OCI-LY1 (cell line): Measurements from ENCODE around the gene ABCB9.

Source experiments
- H2AFZ ChIP-seq: fragments of 200-600 bp; sonication (generic), shearing (Covaris generic); 2 replicates; pipeline ENCODE4 v1.6.0; 2014; ENCODE audit warnings: antibody characterized with exemption, mild to moderate bottlenecking, low read length
- H3F3A ChIP-seq: fragments of 200-600 bp; sonication (generic), shearing (Covaris generic); 2 replicates; pipeline ENCODE4 v1.6.0; 2014; ENCODE audit warnings: mild to moderate bottlenecking, antibody characterized with exemption, low read length, moderate library complexity; ENCODE audit not compliant: insufficient read depth
- H3K27ac ChIP-seq: fragments of 200-600 bp; sonication (generic); 2 replicates; pipeline ENCODE4 v1.5.1; 2014; ENCODE audit warnings: low read length, mixed run types, mild to moderate bottlenecking, low read depth; ENCODE audit not compliant: poor library complexity, severe bottlenecking
- H3K27me3 ChIP-seq: fragments of 200-600 bp; sonication (generic); 2 replicates; pipeline ENCODE4 v1.6.0; 2014; ENCODE audit warnings: antibody characterized with exemption, mild to moderate bottlenecking, low read length, moderate library complexity; ENCODE audit not compliant: insufficient read depth
- H3K36me3 ChIP-seq: fragments of 200-600 bp; sonication (generic); 2 replicates; pipeline ENCODE4 v1.6.1; 2014; ENCODE audit warnings: mild to moderate bottlenecking, antibody characterized with exemption, low read length, moderate library complexity, mixed read lengths; ENCODE audit not compliant: insufficient read depth
- H3K4me1 ChIP-seq: fragments of 200-600 bp; sonication (generic); 2 replicates; pipeline ENCODE4 v1.5.1; 2014; ENCODE audit warnings: mild to moderate bottlenecking, low read length, moderate library complexity; ENCODE audit not compliant: insufficient read depth, severe bottlenecking
- H3K4me2 ChIP-seq: fragments of 200-600 bp; sonication (generic), shearing (Covaris generic); 2 replicates; pipeline ENCODE4 v1.6.1; 2014; ENCODE audit warnings: low read length
- H3K4me3 ChIP-seq: fragments of 200-600 bp; sonication (generic); 2 replicates; pipeline ENCODE4 v1.5.1; 2014; ENCODE audit warnings: low read length, low read depth, mild to moderate bottlenecking, mixed read lengths; ENCODE audit not compliant: poor library complexity, severe bottlenecking
- H3K79me2 ChIP-seq: fragments of 200-600 bp; shearing (Covaris generic); 2 replicates; pipeline ENCODE4 v1.6.1; 2016; ENCODE audit warnings: mixed run types, low read length, mixed read lengths; ENCODE audit not compliant: insufficient read depth
- H3K9ac ChIP-seq: fragments of 200-600 bp; sonication (generic), shearing (Covaris generic); 2 replicates; pipeline ENCODE4 v1.6.1; 2014; ENCODE audit warnings: mild to moderate bottlenecking, low read length, mixed read lengths
- H3K9me2 ChIP-seq: fragments of 200-600 bp; sonication (generic), shearing (Covaris generic); 2 replicates; pipeline ENCODE4 v1.6.1; 2014; ENCODE audit warnings: low read depth, mild to moderate bottlenecking, low read length, mixed read lengths
- H3K9me3 ChIP-seq: fragments of 200-600 bp; shearing (Covaris generic); 2 replicates; pipeline ENCODE4 v1.6.1; 2014; ENCODE audit warnings: low read length, mixed read lengths
- H4K20me1 ChIP-seq: fragments of 200-600 bp; sonication (generic), shearing (Covaris generic); 2 replicates; pipeline ENCODE4 v1.6.0; 2016; ENCODE audit warnings: mild to moderate bottlenecking, low read length; ENCODE audit not compliant: insufficient read depth
- EZH2 ChIP-seq: fragments of 200-600 bp; sonication (generic), shearing (Covaris generic); IDR thresholded peaks from 2 replicates; pipeline ENCODE4 v1.8.0; 2017; ENCODE audit warnings: borderline replicate concordance, mixed run types, mild to moderate bottlenecking, antibody characterized with exemption, low read length, moderate library complexity, mixed read lengths
- TF ChIP-seq, protein P1 (sequence below): fragments of 200-600 bp; sonication (generic), shearing (Covaris generic); IDR thresholded peaks from 2 replicates; pipeline ENCODE4 v1.5.1; 2017; ENCODE audit warnings: mild to moderate bottlenecking, antibody characterized with exemption, low read length, moderate library complexity, mixed read lengths

ABCB9 gene

DNA sequence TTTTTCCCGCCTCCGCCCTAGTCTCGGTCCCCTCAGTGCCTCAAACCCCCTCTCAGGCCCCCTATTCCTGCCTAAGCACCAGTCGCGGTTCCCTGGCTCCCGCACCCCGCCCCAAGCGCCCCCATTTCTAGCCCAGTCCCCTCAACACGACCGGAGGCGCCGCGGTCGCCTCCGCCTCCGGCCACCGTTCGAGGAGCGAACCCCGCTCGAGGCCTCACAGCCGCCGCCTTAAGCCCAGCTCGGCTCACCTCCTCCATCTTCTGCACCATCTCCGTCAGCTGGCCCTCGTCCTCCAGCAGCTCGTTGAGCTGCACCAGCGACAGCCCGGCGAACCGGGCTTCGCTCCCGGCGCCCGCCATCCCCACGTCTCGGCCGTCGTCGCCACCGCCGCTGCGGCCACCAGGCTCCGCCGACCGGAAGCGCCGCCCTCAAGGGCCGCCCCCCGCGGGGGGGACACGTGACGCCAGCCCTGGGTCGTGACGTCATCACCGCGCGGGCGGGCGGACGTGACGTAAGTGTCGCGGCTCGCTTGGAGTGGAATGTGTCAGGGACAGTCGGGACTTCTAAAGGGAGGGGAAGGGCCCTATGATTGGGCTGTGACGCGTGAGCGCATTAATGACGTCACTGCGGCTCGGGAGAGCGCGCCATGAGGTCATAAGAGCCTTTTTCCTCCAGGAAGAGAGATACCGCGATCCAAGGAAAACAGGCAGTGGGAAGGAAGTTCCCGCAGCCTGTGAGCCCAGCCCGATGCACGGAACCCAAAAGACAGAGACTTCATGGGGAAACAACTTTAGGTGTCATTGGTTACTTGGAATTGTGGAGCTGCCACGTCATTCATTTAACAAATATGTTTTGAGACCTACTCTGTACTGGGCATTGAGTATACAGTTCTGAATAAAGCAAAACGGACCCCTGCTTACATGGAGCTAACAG lies 70.3 kb downstream of the ABCB9 start, which contains the start of gene VPS37B:
Gene VPS37B, minus strand, starts transcription at position 421 of the 933 bp plus-strand sequence. Its CDS starts 62 bp downstream, at position 359.
- H3K36me3 ChIP-seq = no peaks in the 10 kb centered on the region
- H3K9me2 ChIP-seq = no peaks in the 10 kb centered on the region
- no peak within 1 kb of the TSS for H2AFZ ChIP-seq
- no peaks in the 10 kb centered on the region for H3K4me1 ChIP-seq
- H3K27me3 ChIP-seq = no peaks in the 10 kb centered on the region
- no peaks in the 10 kb centered on the region for H3K9me3 ChIP-seq
- H3F3A ChIP-seq = no peaks in the 10 kb centered on the region
- no peak within 1 kb of the TSS for H3K4me3 ChIP-seq
- no peak within 1 kb of the TSS for H3K4me2 ChIP-seq
- no peaks in the 10 kb centered on the region for H4K20me1 ChIP-seq
- H3K27ac ChIP-seq = no peak within 1 kb of the TSS
- no peak within 1 kb of the TSS for H3K9ac ChIP-seq
- no peak for TF ChIP-seq EZH2
- TF ChIP-seq, protein P1, sequence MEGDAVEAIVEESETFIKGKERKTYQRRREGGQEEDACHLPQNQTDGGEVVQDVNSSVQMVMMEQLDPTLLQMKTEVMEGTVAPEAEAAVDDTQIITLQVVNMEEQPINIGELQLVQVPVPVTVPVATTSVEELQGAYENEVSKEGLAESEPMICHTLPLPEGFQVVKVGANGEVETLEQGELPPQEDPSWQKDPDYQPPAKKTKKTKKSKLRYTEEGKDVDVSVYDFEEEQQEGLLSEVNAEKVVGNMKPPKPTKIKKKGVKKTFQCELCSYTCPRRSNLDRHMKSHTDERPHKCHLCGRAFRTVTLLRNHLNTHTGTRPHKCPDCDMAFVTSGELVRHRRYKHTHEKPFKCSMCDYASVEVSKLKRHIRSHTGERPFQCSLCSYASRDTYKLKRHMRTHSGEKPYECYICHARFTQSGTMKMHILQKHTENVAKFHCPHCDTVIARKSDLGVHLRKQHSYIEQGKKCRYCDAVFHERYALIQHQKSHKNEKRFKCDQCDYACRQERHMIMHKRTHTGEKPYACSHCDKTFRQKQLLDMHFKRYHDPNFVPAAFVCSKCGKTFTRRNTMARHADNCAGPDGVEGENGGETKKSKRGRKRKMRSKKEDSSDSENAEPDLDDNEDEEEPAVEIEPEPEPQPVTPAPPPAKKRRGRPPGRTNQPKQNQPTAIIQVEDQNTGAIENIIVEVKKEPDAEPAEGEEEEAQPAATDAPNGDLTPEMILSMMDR = no peak
- H3K79me2 ChIP-seq = no peaks in the 10 kb centered on the region

DNA sequence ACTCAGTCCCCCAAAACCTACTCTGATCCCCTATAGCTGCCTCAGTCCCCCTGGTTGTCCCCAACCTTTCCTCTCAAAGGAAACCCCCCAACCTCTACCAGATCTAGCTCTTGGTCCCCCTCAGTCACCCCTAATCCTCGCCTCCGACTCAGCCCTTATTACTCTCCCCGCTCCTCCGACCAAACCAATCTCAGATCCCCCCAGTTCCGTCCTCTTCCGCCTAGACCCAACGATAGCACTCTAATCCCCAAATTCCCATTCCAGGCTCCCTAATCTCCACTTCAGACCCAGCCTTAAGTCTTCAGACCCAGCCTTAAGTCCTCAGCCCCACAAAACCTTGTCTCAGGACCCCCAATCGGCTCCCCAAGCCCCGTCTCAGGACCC lies 71.0 kb downstream of the ABCB9 start:
- H3K9me2 ChIP-seq = no peaks in the 10 kb centered on the region
- H3K9ac ChIP-seq = no peak overlapping the region
- no peak overlapping the region for H3K4me2 ChIP-seq
- H3K36me3 ChIP-seq = no peaks in the 10 kb centered on the region
- TF ChIP-seq, protein P1 = no peak
- TF ChIP-seq EZH2 = no peak
- H3K79me2 ChIP-seq = no peaks in the 10 kb centered on the region
- H3K9me3 ChIP-seq = no peaks in the 10 kb centered on the region
- no peaks in the 10 kb centered on the region for H3K27me3 ChIP-seq
- no peaks in the 10 kb centered on the region for H4K20me1 ChIP-seq
- no peak overlapping the region for H3K27ac ChIP-seq
- H3K4me3 ChIP-seq = no peak overlapping the region
- no peaks in the 10 kb centered on the region for H3K4me1 ChIP-seq
- no peaks in the 10 kb centered on the region for H3F3A ChIP-seq
- H2AFZ ChIP-seq = no peak overlapping the region

DNA sequence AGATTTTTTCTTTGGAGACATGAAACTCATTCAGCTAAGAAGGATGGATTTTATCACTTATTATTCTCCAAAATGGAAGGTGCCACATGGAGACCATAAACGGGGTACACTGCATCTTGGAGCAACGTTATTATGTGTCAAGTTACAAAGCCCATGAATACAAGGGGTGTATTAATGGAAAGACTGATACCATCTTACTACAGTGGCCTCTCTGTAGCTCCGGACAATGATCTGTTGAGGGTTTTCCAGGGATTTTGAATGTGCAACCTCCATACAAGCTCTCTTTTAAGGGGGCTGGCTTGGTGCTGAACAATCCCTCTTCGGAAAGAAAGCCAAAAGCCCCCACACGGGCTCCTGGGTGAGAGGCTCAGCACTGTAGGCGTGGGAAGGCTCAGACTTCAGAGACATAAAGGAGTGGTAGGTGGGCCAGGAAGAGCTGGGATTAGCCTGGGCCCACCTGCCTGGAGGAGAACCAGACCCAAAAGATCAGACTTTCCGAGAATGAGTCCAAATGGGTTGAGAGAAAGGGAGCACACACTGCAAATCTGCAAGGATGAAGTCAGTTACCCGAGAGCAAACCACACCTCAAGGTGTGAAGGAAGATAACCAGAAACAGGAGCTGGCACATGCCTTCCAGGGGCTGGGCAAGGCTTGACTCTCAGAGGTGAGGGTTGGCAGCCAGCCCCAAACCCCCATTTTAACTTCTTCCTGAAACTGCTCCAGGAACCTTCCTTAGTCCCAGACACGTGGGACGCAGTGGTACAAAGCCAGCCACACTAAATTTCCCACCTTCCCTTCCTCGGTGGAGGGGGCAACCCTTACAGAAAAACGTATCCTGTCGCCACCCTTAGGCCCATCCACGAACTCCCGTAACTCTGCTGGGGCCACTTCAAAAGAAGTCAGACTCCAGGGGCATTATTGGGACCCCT lies 71.8 kb downstream of the ABCB9 start:
- peaks cover 8% of the 10 kb centered on the region for H3K4me1 ChIP-seq
- no peak overlapping the region for H3K9ac ChIP-seq
- H3F3A ChIP-seq = no peaks in the 10 kb centered on the region
- H2AFZ ChIP-seq = no peak overlapping the region
- H3K4me2 ChIP-seq = no peak overlapping the region
- no peak for TF ChIP-seq EZH2
- TF ChIP-seq, protein P1 = no peak
- H3K79me2 ChIP-seq = no peaks in the 10 kb centered on the region
- no peak overlapping the region for H3K4me3 ChIP-seq
- no peaks in the 10 kb centered on the region for H3K27me3 ChIP-seq
- no peaks in the 10 kb centered on the region for H4K20me1 ChIP-seq
- H3K36me3 ChIP-seq = no peaks in the 10 kb centered on the region
- H3K9me3 ChIP-seq = no peaks in the 10 kb centered on the region
- H3K27ac ChIP-seq = no peak overlapping the region
- no peaks in the 10 kb centered on the region for H3K9me2 ChIP-seq
